Measurements from ENCODE around the gene LRCOL1. TPM values are rescaled to one million over a fixed set of nuclear protein-coding genes. Genes with fewer than 3 reads are reported as not detected.

Gene LRCOL1
- total RNA-seq, 1 donor from 2014 or later: 1.8 TPM

DNA sequence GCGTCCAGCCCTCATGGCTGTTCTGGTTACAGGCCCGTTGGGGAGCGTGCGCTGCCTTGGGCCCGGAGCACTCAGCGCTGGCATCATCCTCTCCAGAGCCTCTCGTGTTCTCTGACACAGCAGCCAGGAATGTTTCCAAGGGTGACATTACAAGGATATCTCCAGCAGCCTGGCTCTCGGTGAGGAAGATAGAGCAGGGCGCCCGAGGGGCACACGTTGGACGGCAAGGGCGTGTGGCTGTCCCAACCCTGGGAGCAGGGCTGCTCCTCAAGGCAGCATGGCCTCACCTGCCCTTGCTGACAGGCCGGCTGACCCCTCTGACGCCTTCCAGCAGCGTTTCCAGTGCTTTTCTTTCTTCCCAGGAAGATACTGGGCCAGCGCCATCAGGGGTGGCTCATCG, 14.4 kb downstream of the LRCOL1 start:
- Histone ChIP-seq H3K27me3 (no peaks in the 10 kb centered on the region), H3K4me1 (peaks cover 9% of the 10 kb centered on the region), H3K4me3 (no peak overlapping the region), H3K36me3 (no peaks in the 10 kb centered on the region), H3K27ac (no peak overlapping the region), H3K9me3 (no peaks in the 10 kb centered on the region)
- TF ChIP-seq CTCF (IDR thresholded peaks at IDR 0.05): no peak
- DNase-seq (no peak), ATAC-seq (peak; percentile 54)
- intact Hi-C loops (cut with DNase I): no loop called here

DNA sequence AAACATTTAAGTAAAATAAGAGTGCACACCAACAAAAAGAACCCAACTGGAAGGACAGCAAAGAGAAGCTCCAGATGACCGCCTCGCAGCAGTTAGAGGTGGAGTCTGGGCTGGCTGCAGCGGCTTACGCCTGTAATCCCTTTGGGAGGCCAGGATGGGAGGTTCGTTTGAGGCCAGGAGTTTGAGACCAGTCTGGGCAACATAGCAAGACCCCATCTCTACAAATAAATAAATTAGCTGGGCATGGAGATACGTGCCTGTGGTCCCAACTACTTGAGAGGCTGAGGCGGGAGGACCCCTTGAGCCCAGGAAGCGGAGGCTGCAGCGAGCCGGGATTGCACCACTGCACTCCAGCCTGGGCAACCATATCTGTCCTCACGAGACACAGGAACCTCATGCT, 15.2 kb downstream of the LRCOL1 start:
- no peak for TF ChIP-seq CTCF (IDR thresholded peaks at IDR 0.05)
- Histone ChIP-seq H3K4me1 (peaks cover 4% of the 10 kb centered on the region), H3K36me3 (no peaks in the 10 kb centered on the region), H3K9me3 (no peaks in the 10 kb centered on the region), H3K27me3 (no peaks in the 10 kb centered on the region), H3K4me3 (no peak overlapping the region), H3K27ac (no peak overlapping the region)
- intact Hi-C loops (cut with DNase I): no loop called here
- DNase-seq: no peak
- no peak for ATAC-seq

DNA sequence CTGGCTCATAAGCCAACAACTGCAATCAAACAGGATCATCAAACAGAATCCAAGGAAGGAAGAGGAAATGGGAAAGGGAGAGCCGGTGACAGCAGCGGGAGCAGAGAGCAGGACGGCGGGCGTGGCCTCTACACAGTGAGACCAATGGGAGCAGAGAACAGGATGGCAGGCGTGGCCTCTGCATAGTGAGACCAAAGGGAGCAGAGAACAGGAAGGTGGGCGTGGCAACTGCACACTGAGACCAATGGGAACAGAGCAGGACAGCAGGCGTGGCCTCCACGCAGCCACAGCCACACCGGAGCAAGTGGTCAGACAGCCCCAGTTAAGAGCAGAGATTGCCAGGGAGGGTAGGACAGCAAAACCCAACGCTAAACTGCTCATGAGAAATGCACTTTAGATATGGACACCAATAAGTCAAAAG, 16.4 kb downstream of the LRCOL1 start:
- Histone ChIP-seq H3K36me3 (no peaks in the 10 kb centered on the region), H3K27me3 (no peaks in the 10 kb centered on the region), H3K4me1 (peaks cover 4% of the 10 kb centered on the region), H3K9me3 (no peaks in the 10 kb centered on the region), H3K27ac (no peak overlapping the region), H3K4me3 (no peak overlapping the region)
- peak; percentile 97 for ATAC-seq
- no peak for TF ChIP-seq CTCF (IDR thresholded peaks at IDR 0.05)
- DNase-seq: peak; percentile 92
- intact Hi-C loops (cut with DNase I): no loop called here

- intact Hi-C loops (cut with DNase I): no loop called here
- no peaks in the 10 kb centered on the region for H3K9me3 ChIP-seq
- no peak for TF ChIP-seq CTCF (IDR thresholded peaks at IDR 0.05)
- H3K4me1 ChIP-seq: peaks cover 4% of the 10 kb centered on the region
- no peak for DNase-seq
- ATAC-seq: no peak
- no peaks in the 10 kb centered on the region for H3K27me3 ChIP-seq
- no peak overlapping the region for H3K27ac ChIP-seq
- no peaks in the 10 kb centered on the region for H3K36me3 ChIP-seq
- no peak overlapping the region for H3K4me3 ChIP-seq
Observed at GRCh38 chr12:132593521-132593920, 16.9 kb downstream of the LRCOL1 start.

DNA sequence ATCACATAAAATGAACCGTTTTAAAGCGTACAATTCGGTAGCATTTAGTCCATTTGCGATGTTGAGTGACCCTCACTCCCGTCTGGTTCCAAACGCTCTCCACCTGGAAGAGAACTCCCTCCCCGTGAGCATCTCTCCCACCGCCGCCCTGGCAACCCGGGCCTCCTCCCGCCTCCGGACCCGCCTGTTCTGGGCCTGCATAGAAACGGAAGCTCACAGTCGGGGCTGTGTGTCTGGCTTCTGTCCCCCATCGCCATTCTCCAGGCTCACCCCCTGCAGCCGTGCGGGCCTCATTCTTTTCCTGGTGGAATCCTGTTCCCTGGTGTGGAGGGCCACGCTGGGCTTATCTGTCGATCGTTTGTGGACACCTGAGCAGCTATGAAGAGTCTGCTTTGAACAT, 17.3 kb downstream of the LRCOL1 start:
- TF ChIP-seq CTCF (IDR thresholded peaks at IDR 0.05): no peak
- intact Hi-C loops (cut with DNase I): no loop called here
- Histone ChIP-seq H3K9me3 (no peaks in the 10 kb centered on the region), H3K36me3 (no peaks in the 10 kb centered on the region), H3K4me3 (no peak overlapping the region), H3K27me3 (no peaks in the 10 kb centered on the region), H3K4me1 (peaks cover 4% of the 10 kb centered on the region), H3K27ac (no peak overlapping the region)
- DNase-seq (no peak), ATAC-seq (no peak)

DNA sequence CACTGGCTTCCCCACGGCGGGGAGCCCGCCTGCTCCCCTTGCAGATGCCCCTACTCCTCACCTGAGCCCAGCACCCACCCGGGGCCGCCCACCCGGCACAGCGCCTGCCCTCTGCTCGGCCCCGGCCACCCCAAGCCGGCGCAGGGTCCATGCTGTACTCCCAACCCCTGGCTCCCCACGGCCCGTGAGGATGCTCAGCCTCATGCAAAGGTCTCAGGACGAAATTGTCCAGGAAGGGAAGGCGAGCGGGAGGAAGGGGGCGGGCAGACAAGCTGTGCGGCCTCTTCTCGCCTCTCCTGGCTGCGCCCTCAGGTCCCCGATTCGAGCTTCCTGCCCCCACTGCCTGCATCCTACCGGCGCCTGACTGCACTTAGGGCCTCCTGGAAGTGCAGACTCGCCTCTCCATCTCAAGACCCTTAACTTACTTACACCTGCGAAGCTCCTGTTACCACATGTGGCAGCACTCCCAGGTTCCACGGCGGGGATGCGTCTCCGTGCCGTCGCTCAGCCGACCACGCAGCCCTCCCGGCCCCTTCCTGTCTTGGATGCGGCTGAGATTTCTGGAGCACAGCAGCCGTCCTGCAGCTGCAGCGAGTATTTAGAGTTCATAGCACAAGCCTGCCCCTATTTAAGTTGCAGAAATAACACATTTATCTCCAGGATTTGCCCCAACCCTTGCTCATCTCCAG, 18.0 kb downstream of the LRCOL1 start:
- DNase-seq (no peak), ATAC-seq (no peak)
- intact Hi-C loops (cut with DNase I): no loop called here
- Histone ChIP-seq H3K4me3 (no peak overlapping the region), H3K36me3 (no peaks in the 10 kb centered on the region), H3K27me3 (no peaks in the 10 kb centered on the region), H3K9me3 (no peaks in the 10 kb centered on the region), H3K4me1 (peaks cover 2% of the 10 kb centered on the region), H3K27ac (no peak overlapping the region)
- no peak for TF ChIP-seq CTCF (IDR thresholded peaks at IDR 0.05)

Measured in upper lobe of right lung (tissue), 1 donor.